ENCODE measurements around the gene CAPNS2. TPM values are rescaled to one million over a fixed set of nuclear protein-coding genes. Genes with fewer than 3 reads are reported as not detected.

CAPNS2 gene
- total RNA-seq, 2 experiments from 2014 or later, result not detected

DNA sequence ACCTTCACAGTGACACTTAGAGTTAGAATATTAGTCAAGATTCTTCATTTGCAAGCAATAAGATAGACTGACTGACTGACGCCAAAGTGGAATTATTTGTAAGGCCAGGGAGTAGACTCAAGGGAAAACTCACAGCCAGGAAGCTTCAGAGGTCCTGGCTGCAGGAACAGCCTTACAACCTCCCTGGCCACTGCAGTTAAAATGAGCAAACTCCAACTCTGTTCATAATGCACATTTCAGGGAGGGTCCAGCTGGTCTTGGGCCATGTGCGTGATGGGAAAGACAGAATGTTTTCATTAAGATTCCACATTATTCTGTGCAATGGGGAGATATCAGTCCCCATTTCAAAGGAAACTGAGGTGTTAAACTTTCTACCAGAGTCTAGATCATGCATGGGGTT lies 9.9 kb downstream of the CAPNS2 start:
- no peaks in the 10 kb centered on the region for H4K20me1 ChIP-seq (ENCODE audit: insufficient read depth, low read length)
- H3K9me3 ChIP-seq (ENCODE audit: low read length), result no peaks in the 10 kb centered on the region
- H3K79me2 ChIP-seq (ENCODE audit: insufficient read depth, low read depth, low read length), result no peaks in the 10 kb centered on the region
- DNase-seq (ENCODE audit: low spot score), result no peak
- ChIA-PET POLR2A (no interaction called here), CTCF (ENCODE audit: unreplicated experiment) (no interaction called here)
- no peaks in the 10 kb centered on the region for H3K4me1 ChIP-seq (ENCODE audit: insufficient read depth, low read length, poor library complexity, severe bottlenecking)
- intact Hi-C loops (cut with micrococcal nuclease; ENCODE audit: unreplicated experiment), result no loop called here
- no peak overlapping the region for H2AFZ ChIP-seq (ENCODE audit: low read length)
- TF ChIP-seq, protein P1, sequence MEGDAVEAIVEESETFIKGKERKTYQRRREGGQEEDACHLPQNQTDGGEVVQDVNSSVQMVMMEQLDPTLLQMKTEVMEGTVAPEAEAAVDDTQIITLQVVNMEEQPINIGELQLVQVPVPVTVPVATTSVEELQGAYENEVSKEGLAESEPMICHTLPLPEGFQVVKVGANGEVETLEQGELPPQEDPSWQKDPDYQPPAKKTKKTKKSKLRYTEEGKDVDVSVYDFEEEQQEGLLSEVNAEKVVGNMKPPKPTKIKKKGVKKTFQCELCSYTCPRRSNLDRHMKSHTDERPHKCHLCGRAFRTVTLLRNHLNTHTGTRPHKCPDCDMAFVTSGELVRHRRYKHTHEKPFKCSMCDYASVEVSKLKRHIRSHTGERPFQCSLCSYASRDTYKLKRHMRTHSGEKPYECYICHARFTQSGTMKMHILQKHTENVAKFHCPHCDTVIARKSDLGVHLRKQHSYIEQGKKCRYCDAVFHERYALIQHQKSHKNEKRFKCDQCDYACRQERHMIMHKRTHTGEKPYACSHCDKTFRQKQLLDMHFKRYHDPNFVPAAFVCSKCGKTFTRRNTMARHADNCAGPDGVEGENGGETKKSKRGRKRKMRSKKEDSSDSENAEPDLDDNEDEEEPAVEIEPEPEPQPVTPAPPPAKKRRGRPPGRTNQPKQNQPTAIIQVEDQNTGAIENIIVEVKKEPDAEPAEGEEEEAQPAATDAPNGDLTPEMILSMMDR (conservative IDR thresholded peaks at IDR 0.05; ENCODE audit: low read length), result no peak
- TF ChIP-seq EZH2phosphoT487 (IDR thresholded peaks at IDR 0.05; ENCODE audit: borderline replicate concordance, low read depth, low read length), result no peak
- no peak overlapping the region for H3K4me2 ChIP-seq (ENCODE audit: low read length)
- H3K9me2 ChIP-seq (ENCODE audit: insufficient read depth, low read length), result no peaks in the 10 kb centered on the region
- H3K36me3 ChIP-seq (ENCODE audit: insufficient read depth, low read length), result no peaks in the 10 kb centered on the region
- no peak overlapping the region for H3K27ac ChIP-seq (ENCODE audit: low read depth, low read length, poor library complexity, severe bottlenecking)
- no TSS peak for BruUV-seq (replicated peaks)
- H3K4me3 ChIP-seq (ENCODE audit: low read depth, low read length, poor library complexity, severe bottlenecking), result no peak overlapping the region

DNA sequence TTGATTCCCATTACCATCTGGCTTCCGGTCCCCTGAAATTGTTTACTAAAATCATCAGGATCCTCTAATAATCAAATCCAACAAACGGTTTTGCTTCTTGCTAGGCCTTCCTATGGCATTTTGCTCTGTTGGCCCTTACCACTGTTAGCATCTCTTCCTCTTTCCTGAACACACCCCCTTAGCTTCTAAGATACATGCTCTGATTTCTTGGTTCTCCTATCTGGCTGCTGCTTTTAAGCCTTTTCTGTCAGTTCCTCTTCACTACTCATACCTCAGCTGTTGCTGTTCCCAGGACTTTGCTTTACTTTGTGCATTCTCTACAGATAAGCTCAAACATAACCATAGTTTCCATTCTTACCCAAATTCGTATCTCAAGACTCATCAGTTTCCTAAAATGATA lies 11.4 kb downstream of the CAPNS2 start:
- no peaks in the 10 kb centered on the region for H4K20me1 ChIP-seq (ENCODE audit: insufficient read depth, low read length)
- no peaks in the 10 kb centered on the region for H3K4me1 ChIP-seq (ENCODE audit: insufficient read depth, low read length, poor library complexity, severe bottlenecking)
- DNase-seq (ENCODE audit: low spot score), result no peak
- TF ChIP-seq, protein P1 (conservative IDR thresholded peaks at IDR 0.05; ENCODE audit: low read length), result no peak
- TF ChIP-seq EZH2phosphoT487 (IDR thresholded peaks at IDR 0.05; ENCODE audit: borderline replicate concordance, low read depth, low read length), result no peak
- no peaks in the 10 kb centered on the region for H3K36me3 ChIP-seq (ENCODE audit: insufficient read depth, low read length)
- H3K9me3 ChIP-seq (ENCODE audit: low read length), result no peaks in the 10 kb centered on the region
- intact Hi-C loops (cut with micrococcal nuclease; ENCODE audit: unreplicated experiment), result no loop called here
- no peaks in the 10 kb centered on the region for H3K79me2 ChIP-seq (ENCODE audit: insufficient read depth, low read depth, low read length)
- H3K27ac ChIP-seq (ENCODE audit: low read depth, low read length, poor library complexity, severe bottlenecking), result no peak overlapping the region
- H2AFZ ChIP-seq (ENCODE audit: low read length), result no peak overlapping the region
- no peak overlapping the region for H3K4me3 ChIP-seq (ENCODE audit: low read depth, low read length, poor library complexity, severe bottlenecking)
- no peak overlapping the region for H3K4me2 ChIP-seq (ENCODE audit: low read length)
- no peaks in the 10 kb centered on the region for H3K9me2 ChIP-seq (ENCODE audit: insufficient read depth, low read length)
- ChIA-PET CTCF (ENCODE audit: unreplicated experiment) (interaction anchor here (0.5 kb wide), 1 partner anchor 50 kb away, joined by 3 read pairs; no protein-coding TSS in a partner anchor), POLR2A (no interaction called here)
- no TSS peak for BruUV-seq (replicated peaks)

DNA sequence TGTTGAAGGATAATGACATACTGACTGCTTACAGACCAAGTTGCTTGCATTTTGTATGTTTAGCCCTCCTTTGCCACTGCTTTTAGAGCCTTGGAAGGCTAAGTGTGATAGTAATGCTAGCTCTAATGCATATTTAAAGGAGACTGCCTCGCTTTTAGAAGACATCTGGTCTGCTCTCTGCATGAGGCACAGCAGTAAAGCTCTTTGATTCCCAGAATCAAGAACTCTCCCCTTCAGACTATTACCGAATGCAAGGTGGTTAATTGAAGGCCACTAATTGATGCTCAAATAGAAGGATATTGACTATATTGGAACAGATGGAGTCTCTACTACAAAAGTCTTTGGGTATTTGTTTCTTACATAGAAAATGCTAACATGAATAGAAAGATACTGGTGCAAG lies 19.1 kb downstream of the CAPNS2 start:
- Histone ChIP-seq H3K79me2 (ENCODE audit: insufficient read depth, low read depth, low read length) (no peaks in the 10 kb centered on the region), H3K4me3 (ENCODE audit: low read depth, low read length, poor library complexity, severe bottlenecking) (no peak overlapping the region), H4K20me1 (ENCODE audit: insufficient read depth, low read length) (no peaks in the 10 kb centered on the region), H3K9me2 (ENCODE audit: insufficient read depth, low read length) (no peaks in the 10 kb centered on the region), H3K4me1 (ENCODE audit: insufficient read depth, low read length, poor library complexity, severe bottlenecking) (no peaks in the 10 kb centered on the region), H2AFZ (ENCODE audit: low read length) (no peak overlapping the region), H3K9me3 (ENCODE audit: low read length) (no peaks in the 10 kb centered on the region), H3K27ac (ENCODE audit: low read depth, low read length, poor library complexity, severe bottlenecking) (no peak overlapping the region), H3K36me3 (ENCODE audit: insufficient read depth, low read length) (no peaks in the 10 kb centered on the region), H3K4me2 (ENCODE audit: low read length) (no peak overlapping the region)
- ChIA-PET CTCF (ENCODE audit: unreplicated experiment) (no interaction called here), POLR2A (interaction anchor here (0.6 kb wide), 1 partner anchor 443 kb away, joined by 4 read pairs; no protein-coding TSS in a partner anchor)
- no peak for DNase-seq (ENCODE audit: low spot score)
- intact Hi-C loops (cut with micrococcal nuclease; ENCODE audit: unreplicated experiment), result no loop called here
- no TSS peak for BruUV-seq (replicated peaks)
- TF ChIP-seq, protein P1 (conservative IDR thresholded peaks at IDR 0.05; ENCODE audit: low read length), result no peak

All from OCI-LY7 (cell line).